Endothelial cell of umbilical vein (primary cell): ENCODE measurements around the gene MISP3.

Experiments used
- EZH2 ChIP-seq: IDR thresholded peaks from 2 replicates; pipeline ENCODE4 v1.6.1; 2012; ENCODE audit warnings: borderline replicate concordance, low read depth, mild to moderate bottlenecking, moderate library complexity, low read length, inconsistent platforms; ENCODE audit not compliant: severe bottlenecking
- JUN ChIP-seq: IDR thresholded peaks from 2 replicates; pipeline ENCODE4 v1.6.1; 2011; ENCODE audit warnings: borderline replicate concordance, low read depth; ENCODE audit not compliant: insufficient read length, insufficient read depth
- POLR2A ChIP-seq: IDR thresholded peaks from 2 replicates; pipeline ENCODE4 v1.6.1; 2012; ENCODE audit warnings: low read depth, mild to moderate bottlenecking, control low read depth, low read length
- POLR2AphosphoS5 ChIP-seq: IDR thresholded peaks from 2 replicates; pipeline ENCODE4 v1.6.1; 2012; ENCODE audit warnings: low read depth, mild to moderate bottlenecking, control low read depth, low read length, moderate library complexity; ENCODE audit not compliant: insufficient read depth
- TF ChIP-seq, protein P1 (sequence below), 2 donors: IDR thresholded peaks; 1 replicate in 1 of 2; 2 replicates in 1 of 2; pipeline ENCODE4 v1.5.1; 2011; ENCODE audit warnings: low read length in 2 of 2, mild to moderate bottlenecking in 2 of 2, moderate library complexity in 2 of 2, control low read depth in 1 of 2, inconsistent platforms in 1 of 2, low read depth in 1 of 2; ENCODE audit not compliant: insufficient read depth in 1 of 2; ENCODE audit errors: extremely low read depth in 1 of 2
- TF ChIP-seq, protein P2 (sequence below): IDR thresholded peaks from 2 replicates; pipeline ENCODE4 v1.6.1; 2011; ENCODE audit not compliant: insufficient read depth, insufficient read length

DNA sequence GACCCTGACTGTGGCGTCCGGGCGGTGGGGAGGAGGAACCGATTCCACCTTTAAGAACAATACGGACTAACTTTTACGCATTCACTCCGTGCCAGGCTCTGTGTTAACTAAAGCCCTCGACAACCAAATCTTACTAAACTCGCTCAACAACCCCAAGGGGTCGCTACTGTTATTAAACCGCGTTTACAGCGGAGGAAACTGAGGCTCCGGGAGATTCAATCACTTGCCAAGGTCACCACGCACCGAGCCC, 16.8 kb downstream of the MISP3 start:
- TF ChIP-seq POLR2A (no peak), POLR2AphosphoS5 (no peak), JUN (no peak), EZH2 (no peak)
- TF ChIP-seq, protein P1, sequence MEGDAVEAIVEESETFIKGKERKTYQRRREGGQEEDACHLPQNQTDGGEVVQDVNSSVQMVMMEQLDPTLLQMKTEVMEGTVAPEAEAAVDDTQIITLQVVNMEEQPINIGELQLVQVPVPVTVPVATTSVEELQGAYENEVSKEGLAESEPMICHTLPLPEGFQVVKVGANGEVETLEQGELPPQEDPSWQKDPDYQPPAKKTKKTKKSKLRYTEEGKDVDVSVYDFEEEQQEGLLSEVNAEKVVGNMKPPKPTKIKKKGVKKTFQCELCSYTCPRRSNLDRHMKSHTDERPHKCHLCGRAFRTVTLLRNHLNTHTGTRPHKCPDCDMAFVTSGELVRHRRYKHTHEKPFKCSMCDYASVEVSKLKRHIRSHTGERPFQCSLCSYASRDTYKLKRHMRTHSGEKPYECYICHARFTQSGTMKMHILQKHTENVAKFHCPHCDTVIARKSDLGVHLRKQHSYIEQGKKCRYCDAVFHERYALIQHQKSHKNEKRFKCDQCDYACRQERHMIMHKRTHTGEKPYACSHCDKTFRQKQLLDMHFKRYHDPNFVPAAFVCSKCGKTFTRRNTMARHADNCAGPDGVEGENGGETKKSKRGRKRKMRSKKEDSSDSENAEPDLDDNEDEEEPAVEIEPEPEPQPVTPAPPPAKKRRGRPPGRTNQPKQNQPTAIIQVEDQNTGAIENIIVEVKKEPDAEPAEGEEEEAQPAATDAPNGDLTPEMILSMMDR (IDR thresholded peaks at IDR 0.05; ENCODE audit: extremely low read depth in 1 of 2, insufficient read depth in 1 of 2, low read depth in 1 of 2, low read length in 2 of 2): peak in 1 of 2 donors; percentile 33
- TF ChIP-seq, protein P2, sequence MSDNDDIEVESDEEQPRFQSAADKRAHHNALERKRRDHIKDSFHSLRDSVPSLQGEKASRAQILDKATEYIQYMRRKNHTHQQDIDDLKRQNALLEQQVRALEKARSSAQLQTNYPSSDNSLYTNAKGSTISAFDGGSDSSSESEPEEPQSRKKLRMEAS: no peak
